NCI-H226 (cell line): Measurements from ENCODE around the gene SMYD2.

Experiments used
- DNase-seq: peaks from one replicate; pipeline ENCODE4 v3.0.0-alpha.2; 2015

The SMYD2 gene

DNA sequence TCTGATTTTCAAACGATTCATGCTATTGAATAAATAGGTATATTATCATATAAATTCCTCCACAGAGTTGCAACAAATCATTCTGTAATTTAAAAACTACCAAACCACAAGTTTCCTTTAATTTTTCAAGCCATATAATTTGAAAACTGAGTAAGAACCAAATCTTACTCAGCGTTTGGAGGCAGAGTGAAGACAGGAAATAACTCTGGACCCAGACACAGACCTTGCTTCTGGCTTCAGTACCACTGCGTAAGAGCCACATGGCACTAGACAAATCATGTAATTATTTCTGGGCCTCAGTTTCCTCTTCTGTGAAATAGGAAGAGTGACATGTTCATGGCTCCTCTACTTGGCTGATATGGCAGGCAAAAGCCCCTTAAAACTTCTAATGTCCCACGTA is 82.4 kb downstream of the SMYD2 start:
- no peak for DNase-seq

DNA sequence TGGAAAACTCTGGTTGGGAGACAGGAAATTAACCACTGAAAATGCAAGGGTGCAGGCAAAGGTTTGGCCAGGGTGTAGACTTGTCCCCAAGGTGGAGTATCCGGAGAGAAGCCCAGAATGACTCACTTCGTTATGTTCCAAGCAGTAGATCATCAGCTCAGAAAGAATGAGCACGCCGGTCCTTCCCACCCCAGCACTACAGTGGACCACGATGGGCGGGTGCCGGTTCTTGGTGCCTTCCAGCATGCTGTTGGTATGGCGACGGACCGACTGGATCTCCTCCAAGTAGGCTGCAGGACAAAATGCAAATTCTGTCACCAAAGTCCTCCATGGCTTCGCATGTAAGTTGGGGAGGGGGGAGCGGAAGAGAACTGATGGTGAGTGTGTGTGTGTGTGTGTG is 83.4 kb downstream of the SMYD2 start:
- no peak for DNase-seq

DNA sequence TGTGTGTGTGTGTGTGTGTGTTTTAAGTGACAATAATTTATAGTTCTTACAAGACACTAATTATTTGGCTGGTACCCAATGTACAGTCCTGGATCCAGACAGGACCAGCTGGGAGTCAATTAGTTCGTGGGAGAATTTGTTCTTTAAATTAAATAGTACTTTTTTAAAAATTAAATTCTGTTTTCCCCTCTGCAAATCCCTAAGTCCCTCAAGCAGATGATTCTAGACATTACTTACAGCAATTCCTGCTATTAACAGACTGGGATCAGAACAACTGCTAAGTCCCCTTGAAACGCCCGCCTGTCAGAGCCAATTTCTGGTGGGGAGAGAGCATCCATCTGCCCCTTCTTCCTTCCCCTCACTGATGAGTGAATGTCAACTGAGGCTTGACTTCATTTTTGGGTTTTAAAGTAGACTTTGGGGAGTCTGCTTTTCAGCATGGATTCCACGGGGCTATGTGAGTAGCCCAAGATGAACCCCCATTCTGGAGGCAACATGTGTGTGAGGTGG is 83.9 kb downstream of the SMYD2 start:
- DNase-seq = no peak

DNA sequence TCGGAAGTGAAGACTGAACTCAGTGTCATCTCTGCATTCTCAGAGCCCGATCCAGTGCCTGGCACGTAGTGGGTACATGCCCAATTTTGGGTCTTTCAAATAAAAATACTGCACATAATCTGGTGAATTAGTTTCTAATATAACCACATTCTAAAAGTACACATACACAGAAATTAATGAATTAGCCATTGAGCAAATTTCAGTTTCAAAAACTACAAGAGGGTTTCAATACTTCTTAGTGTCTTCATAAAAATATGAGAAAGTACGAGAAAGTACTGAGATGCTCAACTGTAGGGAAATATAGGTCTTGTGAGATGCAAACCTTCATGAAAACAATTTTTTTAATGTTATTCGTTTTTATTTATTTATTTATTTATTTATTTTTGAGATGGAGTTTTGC is 86.9 kb downstream of the SMYD2 start:
- no peak for DNase-seq

DNA sequence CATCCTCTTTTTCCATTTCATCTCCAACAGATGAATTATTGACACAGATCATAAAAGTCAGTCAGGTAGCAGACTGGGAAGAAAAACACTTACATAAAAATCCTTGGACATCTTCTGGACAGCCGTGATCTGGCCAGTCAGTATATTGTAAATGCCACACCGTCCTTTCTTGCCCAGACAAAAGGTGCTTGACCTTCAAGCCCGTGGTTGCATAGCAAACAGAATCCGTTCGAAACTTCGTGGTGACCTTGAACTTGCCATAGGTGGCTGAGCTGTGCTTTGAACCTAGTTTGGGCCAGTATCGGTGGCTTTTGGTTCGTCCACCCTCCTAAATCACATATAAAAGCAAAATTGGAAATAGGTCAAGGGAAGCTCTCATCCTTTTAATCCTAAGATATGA is 88.4 kb downstream of the SMYD2 start:
- DNase-seq = no peak

DNA sequence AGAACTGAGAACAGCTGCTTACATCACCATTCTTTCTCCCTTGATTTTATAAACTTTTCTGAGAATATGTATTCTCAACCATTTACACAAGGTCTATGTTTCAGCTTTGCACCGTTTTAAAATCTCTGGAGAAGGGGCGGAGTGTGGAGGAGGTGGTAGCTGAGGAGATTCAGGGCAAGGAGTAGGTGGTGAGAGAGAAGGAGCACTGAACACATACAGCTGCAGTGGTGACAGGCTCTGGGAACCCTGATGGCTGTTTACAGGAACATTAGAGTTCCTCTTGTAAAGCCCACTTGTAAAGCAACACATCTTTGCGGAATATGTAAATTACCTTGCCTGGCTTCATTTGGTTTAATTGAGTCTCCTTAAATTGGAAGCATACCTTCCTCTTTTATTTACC is 89.7 kb downstream of the SMYD2 start:
- DNase-seq = no peak

DNA sequence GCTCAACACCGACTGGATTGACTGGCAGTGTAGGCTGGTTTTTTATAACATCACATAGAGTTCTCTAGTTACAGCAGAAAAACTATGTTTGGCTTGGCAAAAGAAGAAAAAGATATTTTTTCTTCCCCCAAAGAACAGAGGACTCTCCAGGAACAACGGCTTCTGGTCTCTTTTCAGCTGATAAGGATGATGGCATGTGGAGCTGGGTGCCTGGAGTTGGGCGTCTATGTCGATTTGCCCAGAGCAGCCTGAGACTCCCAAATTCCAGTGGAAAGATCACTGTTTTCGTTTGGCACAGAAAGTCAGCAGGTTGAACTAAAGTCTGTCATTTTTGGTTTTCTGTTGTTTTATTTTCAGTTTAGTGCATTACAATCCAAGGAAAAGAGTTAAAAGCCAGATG is 91.1 kb downstream of the SMYD2 start:
- DNase-seq = no peak

DNA sequence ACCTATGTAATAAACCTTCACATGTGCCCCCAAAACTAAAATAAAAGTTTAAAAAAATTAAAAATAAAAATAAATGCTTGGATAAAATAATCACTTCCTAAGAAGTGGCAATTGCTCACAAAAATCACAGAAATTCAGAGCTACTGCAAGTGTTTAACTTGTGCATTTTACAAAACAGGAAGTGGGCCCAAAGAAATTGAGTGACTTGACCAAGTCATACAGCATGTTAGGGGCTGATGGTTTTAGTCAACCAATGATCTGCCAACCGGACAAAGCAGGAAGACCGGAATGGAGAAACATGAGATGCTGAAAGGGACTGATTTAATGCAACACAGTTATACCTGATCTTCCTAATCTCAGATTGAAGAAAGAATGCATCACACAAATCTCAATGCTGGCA is 96.5 kb downstream of the SMYD2 start:
- no peak for DNase-seq

DNA sequence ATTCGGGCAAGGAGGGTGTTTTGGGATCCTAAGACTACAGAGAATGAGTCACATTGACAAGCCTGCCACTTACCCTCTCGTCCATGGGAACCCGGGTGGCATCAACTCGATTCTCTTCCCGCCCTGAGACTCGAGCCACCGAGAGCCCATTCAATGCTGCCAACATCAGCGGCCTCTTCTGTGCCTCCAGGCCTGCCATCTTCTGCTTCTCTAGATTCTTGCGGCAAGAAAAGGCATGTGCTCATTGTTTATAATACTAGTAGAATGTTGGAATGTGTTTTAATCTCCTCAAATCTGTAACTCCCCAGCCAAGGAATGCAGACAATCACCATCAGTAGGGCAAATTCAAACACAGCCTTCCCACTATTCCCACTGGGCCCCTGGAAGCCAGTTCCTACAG is 96.9 kb downstream of the SMYD2 start:
- peak; percentile 34 for DNase-seq

DNA sequence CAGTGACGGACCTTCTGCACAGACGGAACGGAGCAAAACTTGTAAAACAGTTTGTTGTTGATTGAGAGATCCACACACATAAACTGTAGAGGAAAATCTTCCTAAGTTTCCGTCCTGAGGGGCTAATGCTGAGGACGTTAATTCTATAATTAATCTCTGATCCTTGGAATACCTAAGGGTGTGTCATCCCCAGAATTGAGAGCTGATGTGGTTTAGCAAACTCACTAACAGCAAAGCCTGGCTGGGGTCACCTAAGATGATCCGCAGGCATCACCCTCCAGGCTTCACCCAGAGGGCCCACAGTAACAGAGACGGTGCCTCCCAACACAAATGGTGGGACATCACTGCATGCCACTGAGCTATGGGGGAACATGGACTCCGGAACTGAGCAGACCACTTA is 97.5 kb downstream of the SMYD2 start:
- no peak for DNase-seq

DNA sequence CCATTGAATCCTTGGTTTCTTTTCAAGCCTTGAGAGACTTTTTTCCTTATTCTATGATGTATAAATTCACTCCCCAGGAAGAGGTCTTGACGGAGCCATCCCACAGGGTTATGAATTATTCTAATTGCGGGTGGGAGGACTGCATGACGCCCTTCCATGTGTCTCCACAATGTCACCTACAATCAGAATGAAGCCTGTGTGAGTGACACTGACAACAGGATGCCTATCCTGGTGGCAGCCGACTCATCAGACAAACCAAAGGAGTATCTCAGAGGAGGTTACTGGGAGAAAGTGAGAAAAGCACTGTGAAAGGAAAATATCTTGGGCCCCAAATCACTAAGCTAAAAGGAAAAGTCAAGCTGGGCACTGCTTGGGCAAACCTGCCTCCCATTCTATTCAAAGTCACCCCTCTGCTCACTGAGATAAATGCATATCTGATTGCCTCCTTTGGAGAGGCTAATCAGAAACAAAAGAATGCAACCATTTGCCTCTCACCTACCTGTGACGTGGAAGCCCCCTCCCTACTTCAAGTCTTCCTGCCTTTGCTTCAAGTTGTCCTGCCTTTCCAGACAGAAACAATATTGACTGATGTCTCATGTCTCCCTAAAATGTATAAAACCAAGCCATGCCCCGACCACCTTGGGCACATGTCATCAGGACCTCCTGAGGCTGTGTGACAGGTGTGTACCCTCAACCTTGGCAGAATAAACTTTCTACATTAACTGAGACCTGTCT is 98.4 kb downstream of the SMYD2 start:
- no peak for DNase-seq

DNA sequence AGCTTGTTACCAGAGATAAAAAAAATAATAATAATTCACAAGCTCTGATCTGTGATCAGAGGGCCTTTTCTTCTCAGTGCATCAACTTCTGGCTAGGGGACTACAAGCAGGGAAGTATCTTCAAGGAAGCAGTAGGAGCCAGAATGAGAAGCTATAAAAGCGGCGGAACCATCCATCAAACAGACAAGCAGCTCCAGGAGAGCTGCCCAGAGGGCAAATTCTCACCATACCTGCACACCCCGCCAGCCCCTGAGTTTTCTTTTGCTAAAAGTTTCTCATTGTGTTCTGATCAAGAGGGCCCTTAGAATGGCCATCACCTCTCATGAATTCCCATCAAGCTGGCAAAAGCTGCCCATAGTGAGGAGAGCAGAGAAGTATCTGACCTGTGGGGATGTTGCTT is 99.4 kb downstream of the SMYD2 start:
- peak; percentile 56 for DNase-seq

DNA sequence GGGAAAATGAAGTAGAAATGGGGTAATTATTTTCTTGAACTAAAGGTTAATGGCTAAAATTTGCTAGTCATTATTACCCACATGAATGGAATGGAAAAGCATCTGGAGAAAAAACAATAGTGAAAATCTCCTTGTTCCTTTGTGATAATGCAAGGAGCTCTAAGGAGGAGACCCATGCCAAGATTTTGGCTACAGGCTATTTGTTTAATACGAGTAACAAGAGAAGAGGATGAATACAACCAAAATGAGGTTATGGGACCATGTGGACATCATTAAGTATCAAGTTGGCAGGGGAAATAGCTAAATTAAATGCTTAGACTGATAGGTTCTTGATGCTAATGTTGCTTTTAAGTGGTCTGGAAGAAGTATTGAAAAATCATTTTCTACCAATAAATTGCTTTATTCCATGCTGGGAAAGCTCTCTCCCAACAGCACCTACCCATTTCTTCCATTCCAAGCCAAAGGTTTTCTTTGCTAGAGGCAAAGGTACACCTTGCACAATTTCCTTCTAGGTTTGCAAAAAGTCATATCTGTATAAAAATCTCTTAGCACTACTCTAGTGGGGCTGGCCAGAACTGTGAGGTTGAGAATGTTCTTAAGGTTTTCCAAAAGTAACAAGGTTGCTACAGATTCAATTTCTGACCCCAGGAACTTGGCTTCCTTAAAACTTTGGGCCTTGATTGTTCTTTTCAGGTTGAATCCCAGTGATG is 100.2 kb downstream of the SMYD2 start:
- DNase-seq = no peak

DNA sequence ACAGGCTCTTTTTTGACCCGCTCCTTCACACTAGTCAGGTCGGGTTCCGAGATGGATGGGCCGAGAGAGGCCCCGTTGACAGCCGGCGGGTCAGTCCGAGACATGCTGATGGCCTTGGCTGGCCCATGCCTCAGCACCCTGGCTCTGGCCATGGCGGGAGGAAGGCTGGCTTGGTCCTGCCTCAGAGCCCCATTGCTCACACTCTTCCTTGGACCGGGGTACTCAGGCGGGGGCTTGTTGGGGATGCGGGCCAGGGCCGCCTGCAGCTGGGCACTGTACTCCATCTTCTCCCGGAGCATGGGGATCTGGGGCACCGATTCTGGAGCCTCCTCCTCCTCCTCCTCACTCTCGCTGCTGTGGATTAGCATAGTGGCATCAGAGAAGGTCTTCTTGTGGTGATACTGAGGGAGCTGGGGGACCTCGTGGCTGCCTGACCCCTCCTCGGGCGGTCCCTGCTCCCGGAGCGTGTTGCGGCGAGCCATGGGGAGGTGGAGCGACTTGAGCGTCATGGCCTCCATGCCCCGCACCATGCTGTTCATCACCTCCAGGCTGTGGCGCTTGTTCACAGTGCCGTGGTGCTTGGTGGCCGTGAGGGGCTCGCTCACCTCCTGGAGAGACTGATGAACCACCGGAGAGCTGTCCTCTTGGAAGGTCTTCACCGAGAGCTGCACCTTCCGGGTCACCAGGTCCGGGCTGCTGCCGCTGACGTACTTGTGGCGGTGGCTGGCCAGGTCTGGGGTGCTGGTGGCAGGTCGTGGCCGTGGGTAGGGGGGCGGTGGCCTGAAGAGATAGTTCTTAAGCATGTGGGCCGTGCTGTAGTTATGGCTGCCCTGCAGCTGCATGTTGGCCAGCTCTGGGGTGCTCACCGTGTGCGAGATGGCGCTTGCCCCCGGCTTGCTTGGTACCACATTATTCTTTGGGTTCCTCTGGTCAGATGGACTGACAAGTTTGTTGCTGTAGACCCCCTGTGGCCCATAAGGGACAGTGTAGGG is 102.7 kb downstream of the SMYD2 start:
- no peak for DNase-seq

DNA sequence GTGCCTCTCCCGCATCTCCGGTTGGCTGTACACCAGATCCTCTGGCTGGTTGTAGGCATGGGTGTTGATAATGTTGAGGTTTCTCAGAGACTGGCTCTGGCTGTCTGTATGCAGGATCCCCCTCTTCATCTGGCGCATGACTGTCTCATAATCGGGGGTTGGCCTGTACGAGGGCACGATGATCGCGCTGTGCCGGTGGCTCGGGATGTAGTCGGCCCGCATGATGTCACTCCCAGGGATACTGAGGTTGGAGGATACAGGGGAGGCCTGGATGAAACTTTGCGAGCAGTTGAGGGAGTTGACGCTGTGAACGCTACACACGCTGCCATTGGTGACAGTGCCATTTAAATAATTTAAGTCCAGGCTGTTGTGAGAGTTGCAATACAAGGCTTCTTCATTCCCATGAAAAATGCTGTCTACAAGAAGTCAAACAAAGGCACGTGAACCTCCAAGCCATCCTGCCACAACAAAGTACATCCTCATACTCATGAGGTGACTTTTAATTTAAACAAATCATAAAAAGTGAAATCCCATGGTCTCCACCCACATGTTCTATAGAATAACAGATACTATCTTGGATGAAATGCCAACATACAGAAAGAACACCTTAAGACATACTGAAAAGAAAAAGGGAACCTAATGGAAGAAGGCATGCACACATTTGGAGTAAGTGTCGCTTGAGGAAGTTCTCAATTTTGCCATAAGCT is 103.6 kb downstream of the SMYD2 start:
- DNase-seq = no peak

DNA sequence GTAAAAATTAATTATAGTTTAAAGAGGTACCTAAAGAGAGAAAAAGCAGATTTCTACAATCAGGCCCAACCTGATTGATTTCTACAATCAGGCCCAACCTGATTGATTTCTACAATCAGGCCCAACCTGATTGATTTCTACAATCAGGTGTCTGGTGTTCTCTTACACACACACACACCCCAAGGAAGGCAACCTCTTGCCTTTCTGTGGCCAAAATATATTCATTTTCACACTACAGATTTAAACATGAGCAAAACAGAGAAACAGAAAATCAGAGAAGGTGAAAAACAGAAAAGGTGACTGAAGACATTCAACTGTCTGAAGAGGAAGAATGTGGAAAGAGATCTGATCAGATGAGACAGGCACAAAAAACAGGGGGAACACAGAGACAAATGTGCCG is 104.5 kb downstream of the SMYD2 start:
- no peak for DNase-seq

DNA sequence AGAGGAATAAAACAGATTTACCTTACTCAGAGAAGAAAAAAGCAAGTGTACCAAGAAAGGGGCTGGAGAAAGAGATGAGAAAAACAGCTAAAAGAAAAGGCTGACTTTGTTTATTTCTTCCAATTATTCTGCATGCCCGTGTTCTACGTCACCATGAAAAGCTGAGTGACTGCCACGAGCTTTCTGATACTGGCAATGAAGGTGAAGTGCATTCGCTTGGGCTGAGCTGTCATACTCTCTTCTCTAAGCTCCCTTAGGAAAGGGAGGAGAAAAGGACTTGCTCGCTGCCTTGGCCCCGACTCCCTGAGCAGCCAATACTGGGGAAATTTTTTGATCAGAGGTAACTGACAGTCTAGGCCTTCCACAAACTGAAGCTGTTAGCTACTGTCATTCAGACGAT is 105.4 kb downstream of the SMYD2 start:
- no peak for DNase-seq
